ENCODE measurements around the gene ATP6V0A4.

The ATP6V0A4 gene

DNA sequence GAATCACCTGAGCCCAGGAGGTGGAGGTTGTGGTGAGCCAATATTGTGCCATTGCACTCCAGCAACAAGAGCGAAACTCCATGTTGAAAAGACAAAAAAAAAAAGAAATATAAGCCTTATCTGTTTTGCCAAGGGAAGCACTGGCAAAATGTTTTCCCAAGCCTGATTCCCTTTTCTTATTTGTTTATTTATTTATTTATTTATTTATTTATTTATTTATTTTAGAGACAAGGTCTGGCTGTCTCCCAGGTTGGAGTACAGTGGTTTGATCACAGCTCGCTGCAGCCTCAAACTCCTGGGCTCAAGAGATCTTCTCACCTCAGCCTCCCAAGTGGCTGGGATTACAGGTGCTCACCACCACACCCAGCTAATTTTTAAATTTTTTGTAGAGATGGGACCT is 141.0 kb downstream of the ATP6V0A4 start:
- TF ChIP-seq EGR1 (IDR thresholded peaks at IDR 0.05) (no peak), TAF1 (IDR thresholded peaks at IDR 0.05; ENCODE audit: low read depth) (no peak), EP300 (IDR thresholded peaks at IDR 0.05; ENCODE audit: borderline replicate concordance) (no peak), FOXM1 (IDR thresholded peaks at IDR 0.05; ENCODE audit: borderline replicate concordance, low read depth) (no peak), YY1 (IDR thresholded peaks at IDR 0.05; ENCODE audit: low read depth) (no peak), ZBTB7A (IDR thresholded peaks at IDR 0.05; ENCODE audit: low read depth) (no peak), TCF12 (IDR thresholded peaks at IDR 0.05; ENCODE audit: low read depth) (no peak), RAD21 (IDR thresholded peaks at IDR 0.05; ENCODE audit: low read depth) (no peak), NFIC (IDR thresholded peaks at IDR 0.05) (no peak), TEAD4 (IDR thresholded peaks at IDR 0.05) (no peak), CEBPB (IDR thresholded peaks at IDR 0.05) (no peak), CREB1 (IDR thresholded peaks at IDR 0.05; ENCODE audit: low read depth) (no peak)
- TF ChIP-seq, protein P1, sequence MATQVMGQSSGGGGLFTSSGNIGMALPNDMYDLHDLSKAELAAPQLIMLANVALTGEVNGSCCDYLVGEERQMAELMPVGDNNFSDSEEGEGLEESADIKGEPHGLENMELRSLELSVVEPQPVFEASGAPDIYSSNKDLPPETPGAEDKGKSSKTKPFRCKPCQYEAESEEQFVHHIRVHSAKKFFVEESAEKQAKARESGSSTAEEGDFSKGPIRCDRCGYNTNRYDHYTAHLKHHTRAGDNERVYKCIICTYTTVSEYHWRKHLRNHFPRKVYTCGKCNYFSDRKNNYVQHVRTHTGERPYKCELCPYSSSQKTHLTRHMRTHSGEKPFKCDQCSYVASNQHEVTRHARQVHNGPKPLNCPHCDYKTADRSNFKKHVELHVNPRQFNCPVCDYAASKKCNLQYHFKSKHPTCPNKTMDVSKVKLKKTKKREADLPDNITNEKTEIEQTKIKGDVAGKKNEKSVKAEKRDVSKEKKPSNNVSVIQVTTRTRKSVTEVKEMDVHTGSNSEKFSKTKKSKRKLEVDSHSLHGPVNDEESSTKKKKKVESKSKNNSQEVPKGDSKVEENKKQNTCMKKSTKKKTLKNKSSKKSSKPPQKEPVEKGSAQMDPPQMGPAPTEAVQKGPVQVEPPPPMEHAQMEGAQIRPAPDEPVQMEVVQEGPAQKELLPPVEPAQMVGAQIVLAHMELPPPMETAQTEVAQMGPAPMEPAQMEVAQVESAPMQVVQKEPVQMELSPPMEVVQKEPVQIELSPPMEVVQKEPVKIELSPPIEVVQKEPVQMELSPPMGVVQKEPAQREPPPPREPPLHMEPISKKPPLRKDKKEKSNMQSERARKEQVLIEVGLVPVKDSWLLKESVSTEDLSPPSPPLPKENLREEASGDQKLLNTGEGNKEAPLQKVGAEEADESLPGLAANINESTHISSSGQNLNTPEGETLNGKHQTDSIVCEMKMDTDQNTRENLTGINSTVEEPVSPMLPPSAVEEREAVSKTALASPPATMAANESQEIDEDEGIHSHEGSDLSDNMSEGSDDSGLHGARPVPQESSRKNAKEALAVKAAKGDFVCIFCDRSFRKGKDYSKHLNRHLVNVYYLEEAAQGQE (IDR thresholded peaks at IDR 0.05; ENCODE audit: low read depth) = no peak
- TF ChIP-seq, protein P2, sequence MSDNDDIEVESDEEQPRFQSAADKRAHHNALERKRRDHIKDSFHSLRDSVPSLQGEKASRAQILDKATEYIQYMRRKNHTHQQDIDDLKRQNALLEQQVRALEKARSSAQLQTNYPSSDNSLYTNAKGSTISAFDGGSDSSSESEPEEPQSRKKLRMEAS (IDR thresholded peaks at IDR 0.05) = no peak
- TF ChIP-seq, protein P3, sequence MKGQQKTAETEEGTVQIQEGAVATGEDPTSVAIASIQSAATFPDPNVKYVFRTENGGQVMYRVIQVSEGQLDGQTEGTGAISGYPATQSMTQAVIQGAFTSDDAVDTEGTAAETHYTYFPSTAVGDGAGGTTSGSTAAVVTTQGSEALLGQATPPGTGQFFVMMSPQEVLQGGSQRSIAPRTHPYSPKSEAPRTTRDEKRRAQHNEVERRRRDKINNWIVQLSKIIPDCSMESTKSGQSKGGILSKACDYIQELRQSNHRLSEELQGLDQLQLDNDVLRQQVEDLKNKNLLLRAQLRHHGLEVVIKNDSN (IDR thresholded peaks at IDR 0.05) = no peak
